ENCODE data around the gene CTNNA2. TPM values are rescaled to one million over a fixed set of nuclear protein-coding genes. Genes with fewer than 3 reads are reported as not detected.

The CTNNA2 gene
- polyA plus RNA-seq, 1 of the 3 experiments (the other 2 are of a cell fraction): 0.30 TPM

GRCh38 chr2:79901161-79901560 lies 388.3 kb downstream of the CTNNA2 start:
- Histone ChIP-seq H3K4me3 (ENCODE audit: low read depth in 2 of 2, low read length in 1 of 2) (no peak overlapping the region), H3K27ac (ENCODE audit: low read depth in 2 of 2, low read length in 1 of 2) (no peak overlapping the region), H4K20me1 (ENCODE audit: insufficient read depth) (no peaks in the 10 kb centered on the region), H3K4me1 (ENCODE audit: control insufficient read depth in 1 of 2, insufficient read depth in 2 of 2, low read depth in 1 of 2, low read length in 1 of 2) (peaks cover 0 to 3% of the 10 kb centered on the region in 2 experiments; a peak in 1 of 4 replicates), H2AFZ (ENCODE audit: low read depth) (no peak overlapping the region), H3K9me2 (no peaks in the 10 kb centered on the region), H3K9ac (no peak overlapping the region), H3K36me3 (replicated peaks in 1 of 2; ENCODE audit: control insufficient read depth in 1 of 2, insufficient read depth in 2 of 2, low read length in 1 of 2) (no peaks in the 10 kb centered on the region), H3F3A (replicated peaks; ENCODE audit: insufficient read depth) (no peaks in the 10 kb centered on the region), H3K4me2 (no peak overlapping the region), H3K27me3 (ENCODE audit: insufficient read depth) (no peaks in the 10 kb centered on the region), H3K9me3 (no peaks in the 10 kb centered on the region), H3K79me2 (ENCODE audit: insufficient read depth) (no peaks in the 10 kb centered on the region)
- no peak for DNase-seq
- TF ChIP-seq TAF1 (IDR thresholded peaks at IDR 0.05; ENCODE audit: borderline replicate concordance, low read depth, low read length) (no peak), MAX (IDR thresholded peaks at IDR 0.05; ENCODE audit: low read depth) (no peak), PBX3 (IDR thresholded peaks at IDR 0.05) (no peak), CHD2 (IDR thresholded peaks at IDR 0.05; ENCODE audit: low read length, partially characterized antibody) (no peak), TEAD4 (IDR thresholded peaks at IDR 0.05; ENCODE audit: borderline replicate concordance, insufficient read depth) (no peak), EP300 (IDR thresholded peaks at IDR 0.05; ENCODE audit: borderline replicate concordance in 1 of 2, low read depth in 1 of 2, low read length in 1 of 2) (no peak), ZBTB33 (IDR thresholded peaks at IDR 0.05; ENCODE audit: borderline replicate concordance, low read depth) (no peak), SIN3A (IDR thresholded peaks at IDR 0.05; ENCODE audit: borderline replicate concordance, low read depth, low read length) (no peak)
- ChIA-PET POLR2A (no interaction called here), CTCF (interaction anchor here (0.7 to 2.5 kb wide), 3 partner anchors 13 to 681 kb away, joined by 3 to 9 read pairs (median 5); no protein-coding TSS in a partner anchor)

DNA sequence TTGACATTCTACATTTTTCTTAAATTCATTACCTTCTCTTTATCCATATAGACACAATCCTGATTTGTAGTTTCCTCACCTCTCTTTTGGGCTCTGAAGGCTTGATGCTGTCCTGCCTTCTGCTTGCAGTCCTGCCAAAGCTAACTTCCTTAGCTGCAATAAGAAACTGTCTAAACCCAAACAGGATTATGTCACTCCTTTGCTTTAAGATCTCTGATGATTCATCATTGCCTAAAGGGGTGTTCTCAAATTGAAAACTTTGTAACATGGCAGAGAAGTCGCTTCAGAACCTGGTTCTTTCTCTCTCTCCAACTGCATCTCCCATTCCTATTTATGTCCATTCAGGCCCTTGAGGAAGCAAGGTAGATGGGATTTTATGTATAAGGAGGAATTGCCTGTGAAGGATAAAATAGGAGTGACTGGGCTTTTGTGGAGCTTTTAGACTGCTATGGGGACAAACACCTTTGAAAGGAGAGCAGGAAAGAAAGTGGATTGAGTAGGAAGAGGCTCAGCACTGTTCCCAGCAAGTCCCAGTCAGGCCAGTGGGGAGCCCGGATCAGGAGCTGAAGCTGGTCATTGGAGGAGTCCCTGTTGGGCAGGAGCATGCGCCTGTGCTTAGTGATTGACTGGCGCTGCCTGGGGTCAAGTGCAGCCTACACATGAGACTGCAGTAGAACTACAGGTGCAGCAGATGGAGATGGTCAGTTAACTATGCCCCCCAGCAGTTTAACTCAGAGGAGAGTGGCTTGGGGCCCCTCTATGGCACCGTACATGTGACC lies 390.6 kb downstream of the CTNNA2 start:
- H3K4me3 ChIP-seq (ENCODE audit: low read depth in 2 of 2, low read length in 1 of 2): no peak overlapping the region
- no peak for TF ChIP-seq USF1 (IDR thresholded peaks at IDR 0.05; ENCODE audit: borderline replicate concordance, low read depth)
- no peaks in the 10 kb centered on the region for H3K79me2 ChIP-seq (ENCODE audit: insufficient read depth)
- no peak overlapping the region for H3K9ac ChIP-seq
- H3K4me1 ChIP-seq (ENCODE audit: control insufficient read depth in 1 of 2, insufficient read depth in 2 of 2, low read depth in 1 of 2, low read length in 1 of 2): peaks cover 0 to 4% of the 10 kb centered on the region in 2 experiments; a peak in 2 of 4 replicates
- 17% methylated on average over 3 of the region's 5 CpGs for WGBS (ENCODE audit: low lambda C conversion rate)
- no peaks in the 10 kb centered on the region for H3K27me3 ChIP-seq (ENCODE audit: insufficient read depth)
- no peak overlapping the region for H3K4me2 ChIP-seq
- H3K36me3 ChIP-seq (replicated peaks in 1 of 2; ENCODE audit: control insufficient read depth in 1 of 2, insufficient read depth in 2 of 2, low read length in 1 of 2): no peaks in the 10 kb centered on the region
- POLR2A ChIA-PET: no interaction called here
- DNase-seq: no peak
- no peaks in the 10 kb centered on the region for H3F3A ChIP-seq (replicated peaks; ENCODE audit: insufficient read depth)
- CTCF ChIA-PET: interaction anchor here (0.9 kb wide), 1 partner anchor 27 kb away, joined by 5 read pairs; no protein-coding TSS in a partner anchor
- no peaks in the 10 kb centered on the region for H4K20me1 ChIP-seq (ENCODE audit: insufficient read depth)
- no peaks in the 10 kb centered on the region for H3K9me3 ChIP-seq
- no peak overlapping the region for H3K27ac ChIP-seq (ENCODE audit: low read depth in 2 of 2, low read length in 1 of 2)
- H3K9me2 ChIP-seq: no peaks in the 10 kb centered on the region
- H2AFZ ChIP-seq (ENCODE audit: low read depth): no peak overlapping the region

Measured in SK-N-SH (cell line).